ENCODE results near the gene RNPS1.
"Not testable (repeated sequence)": the region's sequence is repeated elsewhere in the genome, so short reads cannot be mapped to it uniquely, and the experiment has no call there.

- not testable (repeated sequence) for TF ChIP-seq CTCF, POLR2A (IDR thresholded peaks at IDR 0.05)
These were observed 9.4 kb downstream of the RNPS1 start for GRCh38 chr16:2258530-2258929.

Data from thyroid gland (tissue), 4 donors.